ENCODE results near the gene GALC.

- TF ChIP-seq CTCF (IDR thresholded peaks at IDR 0.05; ENCODE audit: poor library complexity, severe bottlenecking), result no peak
- no peak for TF ChIP-seq EP300 (conservative IDR thresholded peaks at IDR 0.05; ENCODE audit: poor library complexity, severe bottlenecking)
- TF ChIP-seq RAD21 (conservative IDR thresholded peaks at IDR 0.05), result no peak
- TF ChIP-seq, protein P1, sequence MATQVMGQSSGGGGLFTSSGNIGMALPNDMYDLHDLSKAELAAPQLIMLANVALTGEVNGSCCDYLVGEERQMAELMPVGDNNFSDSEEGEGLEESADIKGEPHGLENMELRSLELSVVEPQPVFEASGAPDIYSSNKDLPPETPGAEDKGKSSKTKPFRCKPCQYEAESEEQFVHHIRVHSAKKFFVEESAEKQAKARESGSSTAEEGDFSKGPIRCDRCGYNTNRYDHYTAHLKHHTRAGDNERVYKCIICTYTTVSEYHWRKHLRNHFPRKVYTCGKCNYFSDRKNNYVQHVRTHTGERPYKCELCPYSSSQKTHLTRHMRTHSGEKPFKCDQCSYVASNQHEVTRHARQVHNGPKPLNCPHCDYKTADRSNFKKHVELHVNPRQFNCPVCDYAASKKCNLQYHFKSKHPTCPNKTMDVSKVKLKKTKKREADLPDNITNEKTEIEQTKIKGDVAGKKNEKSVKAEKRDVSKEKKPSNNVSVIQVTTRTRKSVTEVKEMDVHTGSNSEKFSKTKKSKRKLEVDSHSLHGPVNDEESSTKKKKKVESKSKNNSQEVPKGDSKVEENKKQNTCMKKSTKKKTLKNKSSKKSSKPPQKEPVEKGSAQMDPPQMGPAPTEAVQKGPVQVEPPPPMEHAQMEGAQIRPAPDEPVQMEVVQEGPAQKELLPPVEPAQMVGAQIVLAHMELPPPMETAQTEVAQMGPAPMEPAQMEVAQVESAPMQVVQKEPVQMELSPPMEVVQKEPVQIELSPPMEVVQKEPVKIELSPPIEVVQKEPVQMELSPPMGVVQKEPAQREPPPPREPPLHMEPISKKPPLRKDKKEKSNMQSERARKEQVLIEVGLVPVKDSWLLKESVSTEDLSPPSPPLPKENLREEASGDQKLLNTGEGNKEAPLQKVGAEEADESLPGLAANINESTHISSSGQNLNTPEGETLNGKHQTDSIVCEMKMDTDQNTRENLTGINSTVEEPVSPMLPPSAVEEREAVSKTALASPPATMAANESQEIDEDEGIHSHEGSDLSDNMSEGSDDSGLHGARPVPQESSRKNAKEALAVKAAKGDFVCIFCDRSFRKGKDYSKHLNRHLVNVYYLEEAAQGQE (IDR thresholded peaks at IDR 0.05; ENCODE audit: borderline replicate concordance), result no peak
- TF ChIP-seq TAF1 (IDR thresholded peaks at IDR 0.05; ENCODE audit: low read depth), result no peak
- TF ChIP-seq POLR2AphosphoS5 (IDR thresholded peaks at IDR 0.05), result no peak
These were observed 41.1 kb upstream of the GALC start for GRCh38 chr14:88034076-88034475.
